CD1c-positive myeloid dendritic cell (primary cell): ENCODE measurements around the gene CFAP100.
A peak's percentile ranks its signal among the peaks of the same experiment; 100 is the strongest.

ENCODE experiments used
- DNase-seq: peaks from one replicate; pipeline ENCODE4 v3.0.0-alpha.2; 2016; ENCODE audit errors: extremely low spot score

Gene CFAP100

DNA sequence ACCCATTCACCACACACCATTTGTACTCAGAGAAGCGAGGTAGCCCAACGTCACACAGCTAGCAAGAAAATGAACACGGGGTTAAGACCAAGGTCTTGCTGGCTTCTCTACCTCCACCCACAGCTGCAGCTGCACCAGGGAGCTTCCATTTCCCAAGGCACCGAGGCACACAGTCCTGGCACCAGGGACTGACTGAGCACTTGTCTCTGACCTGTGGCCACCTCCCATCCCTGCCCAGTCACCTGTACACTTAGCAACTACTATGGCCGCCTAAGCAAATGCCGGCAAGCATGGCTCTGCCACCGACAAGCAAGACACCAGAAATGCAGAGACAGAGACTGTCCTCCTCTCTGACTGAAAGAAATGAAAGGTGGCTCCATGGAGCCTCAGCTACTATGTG lies 65.7 kb downstream of the CFAP100 start:
- no peak for DNase-seq

DNA sequence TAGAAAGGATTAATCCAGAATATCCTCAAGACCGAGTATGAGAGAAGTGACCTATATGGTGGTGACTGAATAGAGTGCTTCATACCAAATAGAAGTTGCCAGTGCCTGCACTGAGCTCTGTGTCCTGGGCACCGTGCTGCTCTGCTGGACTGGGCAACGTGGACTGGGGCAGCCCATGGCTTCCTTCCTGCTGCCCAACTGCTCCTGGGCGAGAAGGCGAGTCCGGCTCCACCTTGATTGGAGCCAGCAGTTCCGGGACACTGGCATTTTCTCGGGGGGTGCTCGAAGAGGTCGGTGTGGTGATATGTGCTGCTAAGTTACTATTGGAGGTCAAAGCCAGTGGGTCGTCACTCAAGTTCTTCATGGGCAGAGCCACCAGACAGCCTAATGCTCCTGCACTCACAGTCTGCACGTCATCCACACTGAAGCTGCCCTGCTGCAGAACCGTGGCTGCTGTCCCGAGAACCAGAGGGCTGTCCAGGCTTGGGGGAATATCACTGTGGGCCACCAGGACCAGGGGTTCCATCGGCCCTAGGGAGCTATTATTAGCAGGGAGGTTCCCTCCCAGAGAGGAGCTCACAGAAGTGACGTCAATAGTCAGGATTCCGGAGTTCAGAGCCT lies 66.9 kb downstream of the CFAP100 start:
- no peak for DNase-seq

DNA sequence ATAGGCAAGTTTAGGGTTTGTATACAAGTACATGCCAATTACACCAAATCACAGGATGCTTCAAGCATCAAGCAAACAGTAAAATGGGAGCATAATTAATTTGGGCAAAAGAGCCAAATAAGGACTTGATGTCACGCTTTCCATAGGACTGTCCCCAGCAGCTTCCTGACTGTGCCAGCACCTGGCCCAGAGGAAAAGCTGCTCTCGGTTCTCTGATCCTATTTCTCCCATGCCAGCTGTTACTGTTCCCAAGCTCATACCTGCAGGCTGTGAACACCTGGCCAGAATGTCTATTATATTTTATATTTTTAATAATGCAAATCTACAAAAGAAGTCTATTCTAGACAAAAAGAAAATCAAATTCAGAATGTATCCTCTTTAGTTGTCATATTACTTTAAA lies 68.8 kb downstream of the CFAP100 start:
- DNase-seq, result no peak

DNA sequence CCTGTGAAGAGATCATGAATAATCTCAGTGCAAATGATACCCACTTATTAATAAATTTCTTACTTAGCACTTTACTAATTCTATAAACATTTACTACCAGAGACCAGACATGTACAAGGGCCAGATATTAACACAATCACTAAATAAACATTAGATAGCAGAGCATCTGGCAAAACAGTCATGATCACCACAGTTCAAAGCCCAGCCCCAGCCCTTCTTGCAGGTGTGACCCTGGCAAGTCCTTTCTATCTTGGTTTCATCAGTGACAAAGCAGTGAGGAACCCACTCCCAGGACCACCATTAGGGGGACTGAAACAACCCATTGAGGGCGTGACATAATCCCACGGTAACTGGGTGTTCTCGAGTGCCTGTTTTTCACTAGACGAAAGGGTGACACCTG lies 69.4 kb downstream of the CFAP100 start:
- no peak for DNase-seq

- peak; percentile 64 for DNase-seq
These were observed 69.8 kb downstream of the CFAP100 start for GRCh38 chr3:126464494-126464893.

DNA sequence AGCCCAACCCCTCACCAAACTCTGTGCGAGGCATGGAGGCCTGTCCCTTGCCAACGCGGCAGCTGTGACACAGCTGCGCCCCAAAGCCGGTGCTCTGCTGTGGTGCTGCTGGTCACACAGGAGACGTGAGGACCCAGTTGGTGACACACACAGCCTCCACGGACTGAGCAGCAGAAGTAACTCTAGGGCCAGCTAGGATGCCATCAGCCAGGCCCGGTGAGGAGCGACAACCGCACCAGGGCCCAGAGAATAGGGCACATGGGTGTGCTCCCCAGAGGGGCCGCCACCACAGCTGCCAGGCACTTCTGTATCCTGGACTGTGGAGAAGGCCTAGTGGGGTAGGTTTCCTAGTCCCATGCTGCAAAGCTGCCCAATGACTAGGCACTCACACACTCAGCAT lies 70.3 kb downstream of the CFAP100 start:
- no peak for DNase-seq

GRCh38 chr3:126465928-126466544 lies 71.3 kb downstream of the CFAP100 start:
- peak; percentile 86 for DNase-seq

DNA sequence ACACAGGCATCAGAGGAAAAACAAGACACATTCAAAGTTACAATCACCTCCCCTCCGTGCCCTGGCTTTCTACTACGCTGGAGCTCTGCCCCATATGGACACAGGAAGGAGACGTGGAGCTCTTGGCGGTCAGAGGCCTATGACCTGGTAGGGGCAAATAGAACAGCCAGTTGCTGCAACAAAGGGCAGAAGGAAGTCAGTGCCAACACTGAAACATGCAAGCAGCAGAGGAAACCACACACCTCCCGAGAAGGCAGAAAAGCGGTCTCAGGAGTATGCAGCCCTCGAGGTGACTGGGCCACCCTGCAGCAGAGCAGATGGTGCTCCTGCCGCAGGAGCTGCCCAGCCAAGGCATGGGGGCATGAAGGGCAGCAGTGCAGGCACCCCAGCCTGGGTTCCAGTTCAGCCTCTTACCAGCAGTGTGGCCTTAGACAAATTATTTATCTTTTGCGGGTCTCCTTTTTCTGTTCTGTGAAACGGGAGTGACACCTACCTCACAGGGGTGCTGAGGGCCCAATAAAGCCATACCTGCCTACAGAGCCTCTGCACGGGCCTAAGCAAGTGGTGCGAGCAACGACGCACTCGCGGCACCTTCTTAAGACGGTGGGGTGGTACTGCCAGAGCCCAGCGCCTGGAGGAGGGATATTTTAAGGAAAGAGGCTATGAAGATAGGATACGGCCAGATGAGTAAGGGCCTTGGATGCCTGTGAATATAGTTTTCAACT lies 72.3 kb downstream of the CFAP100 start:
- peak; percentile 38 for DNase-seq

- DNase-seq, result no peak
These were observed 72.9 kb downstream of the CFAP100 start for GRCh38 chr3:126467611-126467955.

GRCh38 chr3:126468028-126468891 lies 73.6 kb downstream of the CFAP100 start:
- DNase-seq, result peak; percentile 47

- DNase-seq, result no peak
These were observed 74.8 kb downstream of the CFAP100 start for GRCh38 chr3:126469479-126469878.

- DNase-seq, result peak; percentile 96
These were observed 77.7 kb downstream of the CFAP100 start for GRCh38 chr3:126472277-126473006.

GRCh38 chr3:126473292-126474168 lies 78.8 kb downstream of the CFAP100 start:
- DNase-seq, result peak; percentile 17

DNA sequence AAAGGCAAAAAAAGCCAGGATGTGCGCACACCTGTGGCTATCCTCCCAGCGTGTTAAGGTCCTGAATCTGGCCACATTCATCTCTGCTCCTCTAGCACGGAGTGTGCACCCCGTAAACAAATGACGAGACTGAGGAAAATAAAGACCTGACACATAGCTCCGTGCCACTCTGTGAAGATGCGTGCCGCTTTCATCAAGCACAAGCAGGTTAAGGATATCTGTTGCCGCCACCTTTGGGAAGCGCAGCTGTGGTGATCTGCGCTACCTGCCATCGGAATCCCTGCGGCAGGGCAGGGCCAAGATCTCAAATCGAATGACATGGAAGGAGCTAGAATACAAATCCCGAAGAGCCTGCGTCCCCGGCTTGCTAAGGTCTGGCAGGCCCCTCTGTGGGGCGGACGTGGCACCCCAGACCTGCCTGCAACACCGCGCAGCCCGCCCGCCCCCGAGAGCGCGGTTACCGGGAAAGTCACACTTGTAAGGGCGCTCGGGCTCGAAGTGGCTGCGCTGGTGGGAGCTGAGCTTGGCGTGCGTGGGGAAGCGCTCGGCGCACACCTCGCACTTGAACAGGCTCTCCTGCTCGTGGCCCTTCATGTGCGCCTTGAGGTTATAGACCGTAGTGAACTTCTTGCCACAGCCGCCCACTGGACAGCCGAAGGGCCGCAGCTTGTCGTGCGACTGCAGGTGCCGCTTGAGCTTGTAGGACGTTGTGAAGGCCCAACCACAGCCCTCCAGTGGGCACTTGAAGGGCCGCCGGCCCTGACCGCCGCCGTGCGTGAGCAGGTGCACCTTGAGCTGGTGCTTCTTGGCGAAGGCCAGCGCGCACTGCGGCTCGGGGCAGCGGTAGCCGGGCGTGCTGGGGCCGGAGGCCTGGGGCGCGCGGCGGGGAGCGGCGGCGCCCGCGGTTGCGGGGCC lies 80.0 kb downstream of the CFAP100 start:
- peak; percentile 70 for DNase-seq

DNA sequence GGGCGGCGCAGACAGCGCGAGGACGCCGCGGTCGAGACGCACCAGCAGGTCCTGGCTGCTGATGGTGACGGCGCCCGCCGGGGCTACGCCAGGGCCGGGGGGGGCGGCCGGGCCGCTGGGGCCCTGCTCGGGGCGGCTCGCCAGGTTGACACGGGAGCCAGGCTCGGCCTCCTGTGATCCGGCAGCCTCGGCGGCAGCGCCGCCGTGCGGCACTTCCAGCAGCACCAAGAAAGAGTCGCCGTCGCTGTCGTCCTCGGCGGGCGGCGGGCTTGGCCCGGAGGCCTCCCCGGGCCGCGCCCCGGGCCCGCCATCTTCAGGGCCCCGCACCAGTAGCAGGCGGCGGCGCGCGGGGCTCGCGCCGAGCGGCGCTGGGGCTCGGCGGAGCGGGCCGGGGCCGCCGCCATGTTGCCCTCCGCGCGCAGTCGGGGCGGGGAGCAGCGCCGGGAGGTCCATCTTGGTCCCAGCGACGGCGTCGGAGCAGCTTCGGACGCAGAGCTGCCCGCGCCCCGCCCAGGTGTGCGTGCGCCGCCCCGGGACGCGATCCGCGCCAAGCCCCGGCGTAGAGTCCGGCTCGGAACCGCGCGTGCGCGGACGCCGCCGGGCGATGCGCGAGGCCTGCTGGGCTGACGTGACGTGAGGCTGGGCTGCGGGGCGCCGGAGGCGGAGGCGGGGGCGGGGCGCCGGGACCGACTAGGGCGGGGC lies 80.9 kb downstream of the CFAP100 start, which contains the start of gene ZXDC:
Gene ZXDC (minus strand): TSS at position 479 of the 702 bp plus-strand sequence. CDS start 26 bp downstream, at position 453.
- DNase-seq, result peak; percentile 98

DNA sequence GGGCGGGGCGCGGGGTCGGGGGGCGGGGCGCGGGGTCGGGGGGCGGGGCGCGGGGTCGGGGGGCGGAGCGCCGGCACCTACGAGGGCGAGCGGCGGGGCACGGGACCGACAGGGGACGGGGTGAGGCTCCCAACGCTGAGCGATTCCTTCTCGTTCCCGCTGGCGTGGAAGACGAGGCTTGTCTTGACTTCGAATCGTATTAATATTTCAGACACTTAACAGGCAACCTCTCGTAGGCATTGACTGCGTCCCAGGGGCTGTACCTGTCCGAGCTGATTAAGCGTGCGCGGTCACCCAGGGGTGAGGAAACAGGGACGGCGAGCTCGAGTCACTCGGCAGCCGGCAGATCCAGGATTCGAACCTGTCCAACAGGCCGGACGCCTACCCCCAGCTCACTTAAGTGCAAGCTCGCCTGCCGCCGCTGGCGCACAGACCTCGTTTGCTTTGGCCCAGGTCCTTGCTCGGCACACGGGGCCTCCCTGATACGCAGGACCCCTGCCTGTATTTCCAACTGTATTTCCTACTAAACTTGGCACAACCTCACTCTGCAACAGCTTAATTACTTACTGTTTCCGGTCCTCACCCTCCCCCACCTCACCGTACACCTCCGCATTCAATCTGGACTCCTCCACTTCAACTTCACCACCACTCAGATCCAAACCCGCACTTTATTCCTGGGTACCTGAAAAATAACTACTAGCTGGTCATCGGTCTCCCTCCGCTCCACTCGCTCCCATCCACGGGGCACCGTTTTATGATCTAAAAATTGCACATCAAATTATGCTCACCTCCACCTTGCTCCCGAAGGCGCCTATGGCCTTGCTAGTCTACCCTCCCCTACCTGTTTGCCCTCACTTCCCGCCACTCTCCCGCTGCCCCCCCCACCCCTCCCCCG lies 81.7 kb downstream of the CFAP100 start:
- no peak for DNase-seq

DNA sequence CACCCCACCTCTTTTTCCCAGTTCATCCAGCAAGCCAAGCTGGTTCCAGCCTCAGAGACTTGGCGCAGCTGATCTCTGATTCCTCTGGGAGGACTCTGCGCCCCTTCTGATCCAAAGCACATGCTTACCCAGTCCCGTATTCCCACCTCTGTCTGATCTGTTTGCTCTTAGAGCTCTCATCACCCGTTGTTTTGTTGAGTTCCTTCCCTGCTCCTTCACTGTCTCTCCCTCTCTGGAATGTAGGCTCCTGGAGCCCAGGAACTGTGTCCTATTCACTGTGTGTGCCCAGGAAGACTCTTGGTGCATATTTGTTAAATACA lies 82.3 kb downstream of the CFAP100 start:
- DNase-seq, result no peak
